Urothelium cell line (cell line): Measurements from ENCODE around the gene TEX51.

Experiments used
- DNase-seq: peaks from one replicate; pipeline ENCODE4 v3.0.0; 2011; ENCODE audit warnings: low spot score, mixed read lengths
- FAIRE-seq: peaks from 2 replicates; lab custom pipeline; 2011; peaks lifted over from hg19 to GRCh38; lab: Jason Lieb, UNC

TEX51 gene

DNA sequence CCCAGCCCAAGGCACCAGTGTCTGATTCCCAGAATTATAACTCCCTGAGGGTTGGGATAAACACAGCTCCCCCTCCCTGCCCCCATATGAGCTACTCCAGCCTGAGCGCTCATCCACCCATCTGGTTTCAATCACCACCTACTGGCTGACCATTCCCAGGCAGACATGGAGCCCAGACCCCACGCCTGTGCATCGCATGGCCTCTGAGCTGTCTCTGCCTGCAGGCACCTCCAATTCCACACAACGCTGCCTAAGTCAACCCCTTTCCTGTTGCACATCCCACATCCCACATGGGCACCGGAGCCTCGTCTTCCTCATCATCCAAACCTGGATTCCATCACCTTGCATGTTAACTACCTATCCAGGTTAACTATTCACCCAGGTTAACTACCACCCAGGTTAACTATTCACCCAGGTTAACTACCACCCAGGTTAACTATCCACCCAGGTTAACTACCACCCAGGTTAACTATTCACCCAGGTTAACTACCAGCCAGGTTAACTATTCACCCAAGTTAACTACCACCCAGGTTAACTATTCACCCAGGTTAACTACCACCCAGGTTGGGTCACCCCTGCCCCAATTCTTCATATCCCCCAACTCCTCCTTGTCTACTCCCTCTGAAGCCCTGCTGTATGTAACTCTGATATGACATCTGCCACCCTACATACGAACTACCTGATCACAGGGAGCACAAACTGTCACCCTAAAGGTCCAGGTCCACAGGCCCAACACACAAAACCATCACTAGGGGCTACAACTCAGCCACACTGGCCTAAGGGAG, 47.8 kb downstream of the TEX51 start:
- DNase-seq (no peak), FAIRE-seq (no peak)

DNA sequence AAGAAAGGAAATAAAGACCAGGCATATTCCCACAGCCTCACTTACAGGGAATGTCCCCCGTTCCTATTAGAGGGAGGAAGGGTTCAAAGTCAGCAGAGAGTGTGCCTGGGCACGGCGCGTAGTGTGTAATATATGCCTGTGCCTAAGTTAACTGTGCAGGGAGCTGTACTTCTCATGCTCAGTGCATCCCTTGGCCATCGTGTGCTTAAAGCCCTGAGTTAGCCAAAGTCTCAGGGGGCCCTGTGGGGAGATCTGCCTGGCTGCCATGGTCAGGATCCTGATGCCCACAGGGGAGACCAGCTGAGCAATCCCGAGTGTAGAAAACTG, 48.4 kb downstream of the TEX51 start:
- FAIRE-seq: peak; percentile 40
- no peak for DNase-seq

DNA sequence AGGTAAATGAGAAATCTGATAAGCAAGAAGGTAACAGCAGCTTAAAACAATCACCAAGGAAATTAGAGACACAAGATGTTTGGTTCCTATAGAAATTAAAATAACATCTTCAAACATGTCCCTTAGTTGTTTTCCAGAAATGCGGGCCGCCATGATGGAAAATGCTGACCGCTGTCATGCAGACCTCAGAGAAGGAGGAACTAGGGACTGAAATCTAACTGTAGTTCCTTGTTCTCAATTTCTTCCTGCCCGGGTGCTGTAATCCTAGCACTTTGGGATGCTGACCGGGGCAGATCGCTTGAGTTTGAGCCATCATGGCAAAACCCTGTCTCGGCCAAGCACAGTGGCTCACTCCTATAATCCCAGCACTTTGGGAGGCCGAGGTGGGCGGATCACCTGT, 51.1 kb downstream of the TEX51 start:
- DNase-seq: no peak
- no peak for FAIRE-seq

DNA sequence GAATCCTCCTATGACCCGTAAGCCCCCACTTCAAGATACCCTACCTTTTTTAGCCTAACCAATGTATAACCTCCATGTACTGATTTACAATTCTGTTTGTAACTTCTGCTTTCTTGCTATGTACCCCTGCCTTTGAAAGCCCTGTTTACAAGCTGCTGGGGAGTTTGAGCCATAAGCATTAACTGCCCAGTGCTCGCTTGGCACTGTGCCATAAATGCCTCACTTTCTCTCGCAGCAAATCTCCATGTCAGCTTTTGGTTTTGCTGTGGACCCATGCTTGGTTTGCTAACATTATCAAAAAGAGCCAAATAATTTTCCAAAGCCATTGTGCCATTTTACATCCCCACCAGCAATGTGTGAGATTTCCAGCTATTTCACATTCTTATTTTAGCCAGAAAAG, 51.8 kb downstream of the TEX51 start:
- no peak for DNase-seq
- no peak for FAIRE-seq
